WTC11 (cell line): ENCODE measurements around the gene SNX17. TPM values are rescaled to one million over a fixed set of nuclear protein-coding genes. Genes with fewer than 3 reads are reported as not detected.
"Not testable (repeated sequence)": the region's sequence is repeated elsewhere in the genome, so short reads cannot be mapped to it uniquely, and the experiment has no call there.

Experiments
- ATAC-seq: fragments of 200-7000 bp; cut with Tn5 transposase; 2 replicates; pipeline ENCODE4 v1.10.0; 2021; ENCODE audit warnings: mild to moderate bottlenecking, moderate library complexity
- CTCF ChIA-PET: fragments of 300-600 bp; sonication (Branson Sonifier 250); formaldehyde crosslinking; loops from one replicate; lab custom pipeline; 2021; ENCODE audit warnings: antibody characterized with exemption; lab: Charles Lee
- POLR2A ChIA-PET: fragments of 350-600 bp; sonication (Branson Sonifier 250); formaldehyde crosslinking; loops from one replicate; lab custom pipeline; 2021; ENCODE audit warnings: antibody characterized with exemption; lab: Charles Lee
- DNase-seq: peaks from one replicate; pipeline ENCODE4 v3.0.0; 2021; ENCODE audit warnings: low spot score
- H3K27ac Mint-ChIP-seq: 2 replicates; pipeline ENCODE4 v1.8.0; 2021; ENCODE audit warnings: mixed read lengths
- H3K27me3 Mint-ChIP-seq: 2 replicates; pipeline ENCODE4 v1.8.0; 2021; ENCODE audit warnings: low read depth, mild to moderate bottlenecking, moderate library complexity, mixed read lengths
- H3K36me3 Mint-ChIP-seq: 2 replicates; pipeline ENCODE4 v1.8.0; 2021; ENCODE audit warnings: mixed read lengths
- H3K4me1 Mint-ChIP-seq: 2 replicates; pipeline ENCODE4 v1.8.0; 2022; ENCODE audit warnings: mixed read lengths
- H3K4me3 Mint-ChIP-seq: 2 replicates; pipeline ENCODE4 v1.8.0; 2021; ENCODE audit warnings: mild to moderate bottlenecking, moderate library complexity, mixed read lengths
- H3K9me3 Mint-ChIP-seq: 2 replicates; pipeline ENCODE4 v1.8.0; 2021; ENCODE audit warnings: mixed read lengths
- CTCF ChIP-seq: fragments of 200-600 bp; IDR thresholded peaks from 2 replicates; pipeline ENCODE4 v1.8.0; 2022; ENCODE audit warnings: antibody characterized with exemption
- EMX1 ChIP-seq: fragments of 250-450 bp; sonication (Bioruptor Pico); IDR thresholded peaks from 2 replicates; pipeline ENCODE4 v1.8.0; 2021; ENCODE audit warnings: mild to moderate bottlenecking
- ERG ChIP-seq: fragments of 250-450 bp; sonication (Bioruptor Pico); IDR thresholded peaks from 2 replicates; pipeline ENCODE4 v1.8.0; 2021; ENCODE audit warnings: mild to moderate bottlenecking
- FOXK1 ChIP-seq: sonication (generic); formaldehyde crosslinking; IDR thresholded peaks from 2 replicates; pipeline ENCODE4 v1.8.0; 2022; ENCODE audit warnings: mild to moderate bottlenecking, moderate library complexity, missing genetic modification reagents
- KAT7 ChIP-seq: sonication (generic); formaldehyde crosslinking; IDR thresholded peaks from 2 replicates; pipeline ENCODE4 v1.8.1; 2023; ENCODE audit warnings: missing genetic modification reagents, mild to moderate bottlenecking, borderline replicate concordance
- MAX ChIP-seq: sonication (generic); formaldehyde crosslinking; IDR thresholded peaks from 2 replicates; pipeline ENCODE4 v1.8.0; 2022; ENCODE audit warnings: mild to moderate bottlenecking, missing genetic modification reagents
- NFATC4 ChIP-seq: fragments of 250-450 bp; sonication (Bioruptor Pico); IDR thresholded peaks from 2 replicates; pipeline ENCODE4 v1.9.0; 2021; ENCODE audit warnings: mild to moderate bottlenecking
- NFE2L1 ChIP-seq: sonication (generic); formaldehyde crosslinking; IDR thresholded peaks from 2 replicates; pipeline ENCODE4 v1.8.1; 2023; ENCODE audit warnings: missing genetic modification reagents
- OVOL2 ChIP-seq: fragments of 250-450 bp; sonication (Bioruptor Pico); IDR thresholded peaks from 2 replicates; pipeline ENCODE4 v1.9.0; 2021; ENCODE audit warnings: mild to moderate bottlenecking, borderline replicate concordance
- STAT6 ChIP-seq: sonication (generic); formaldehyde crosslinking; conservative IDR thresholded peaks from 2 replicates; pipeline ENCODE4 v1.8.1; 2023; ENCODE audit warnings: mild to moderate bottlenecking, low read depth, missing genetic modification reagents, moderate library complexity
- TEAD1 ChIP-seq: sonication (generic); formaldehyde crosslinking; IDR thresholded peaks from 2 replicates; pipeline ENCODE4 v1.8.0; 2022; ENCODE audit warnings: mild to moderate bottlenecking, missing genetic modification reagents
- ZNF121 ChIP-seq: sonication (generic); formaldehyde crosslinking; IDR thresholded peaks from 2 replicates; pipeline ENCODE4 v1.8.0; 2023; ENCODE audit warnings: missing genetic modification reagents
- ZNF232 ChIP-seq: sonication (generic); formaldehyde crosslinking; IDR thresholded peaks from 2 replicates; pipeline ENCODE4 v1.8.0; 2022; ENCODE audit warnings: mild to moderate bottlenecking, missing genetic modification reagents
- ZNF263 ChIP-seq: sonication (generic); formaldehyde crosslinking; IDR thresholded peaks from 2 replicates; pipeline ENCODE4 v1.8.1; 2022; ENCODE audit warnings: low read depth, mild to moderate bottlenecking, moderate library complexity, missing genetic modification reagents
- ZNF317 ChIP-seq: sonication (generic); formaldehyde crosslinking; IDR thresholded peaks from 2 replicates; pipeline ENCODE4 v1.8.1; 2023; ENCODE audit warnings: low read depth, mild to moderate bottlenecking, moderate library complexity, missing genetic modification reagents, borderline replicate concordance
- ZNF423 ChIP-seq: fragments of 250-450 bp; sonication (Bioruptor Pico); IDR thresholded peaks from 2 replicates; pipeline ENCODE4 v2.1.2; 2022; ENCODE audit warnings: mild to moderate bottlenecking, moderate library complexity
- total RNA-seq: library from RNA; stranded (reverse); gene quantifications from 3 replicates; pipeline ENCODE4 v1.2.3, GENCODE V29; 2021

The SNX17 gene
- total RNA-seq, 1 experiment from 2014 or later, result 74.7 TPM

GRCh38 chr2:27421660-27422250 is 51.3 kb downstream of the SNX17 start (continued):
- TF ChIP-seq CTCF (no peak), ZNF263 (no peak), STAT6 (no peak), ZNF423 (CRISPR knock-in tag) (no peak), EMX1 (CRISPR knock-in tag) (no peak), ZNF121 (CRISPR knock-in tag) (no peak), ZNF232 (CRISPR knock-in tag) (no peak), FOXK1 (no peak), ERG (CRISPR knock-in tag) (no peak), NFATC4 (CRISPR knock-in tag) (no peak)

GRCh38 chr2:27422958-27423357 is 52.5 kb downstream of the SNX17 start:
- Mint-ChIP-seq H3K9me3 (no peaks in the 10 kb centered on the region), H3K36me3 (no peaks in the 10 kb centered on the region), H3K4me3 (no peak overlapping the region), H3K27ac (no peak overlapping the region), H3K4me1 (peaks cover 7% of the 10 kb centered on the region), H3K27me3 (peaks cover 4% of the 10 kb centered on the region; the same call in 1 of the 2 replicates)
- no peak for DNase-seq
- ChIA-PET POLR2A (no interaction called here), CTCF (no interaction called here)
- ATAC-seq, result no peak
- TF ChIP-seq ZNF317 (CRISPR knock-in tag) (no peak), KAT7 (CRISPR knock-in tag) (no peak), OVOL2 (CRISPR knock-in tag) (no peak), TEAD1 (CRISPR knock-in tag) (no peak), NFE2L1 (CRISPR knock-in tag) (no peak), MAX (CRISPR knock-in tag) (no peak)

GRCh38 chr2:27425039-27425438 is 54.6 kb downstream of the SNX17 start:
- DNase-seq, ATAC-seq, H3K9me3 Mint-ChIP-seq, H3K36me3 Mint-ChIP-seq, H3K27ac Mint-ChIP-seq, H3K27me3 Mint-ChIP-seq, POLR2A ChIA-PET, CTCF ChIA-PET, H3K4me3 Mint-ChIP-seq: not testable (repeated sequence)
- H3K4me1 Mint-ChIP-seq, result peaks cover 16% of the 10 kb centered on the region

Other genes with a start within 250 kb of the SNX17 start
- gene ABHD1, start 246.8 kb upstream of the SNX17 start, total RNA-seq, result 0.31 to 0.62 TPM (median 0.53 TPM) in 3 replicates
- 56.7 to 69.2 TPM (median 56.7 TPM) in 3 replicates for gene PREB, start 236.0 kb upstream of the SNX17 start, total RNA-seq
- not detected in 3 replicates for gene PRR30, start 231.2 kb upstream of the SNX17 start, total RNA-seq
- 0.05 to 0.14 TPM (median 0.13 TPM) in 3 replicates for gene TCF23, start 221.6 kb upstream of the SNX17 start, total RNA-seq
- gene ATRAID, start 158.6 kb upstream of the SNX17 start, total RNA-seq, result 97.2 to 115 TPM (median 109 TPM) in 3 replicates
- gene SLC5A6, start 158.3 kb upstream of the SNX17 start, total RNA-seq, result 80.8 to 111 TPM (median 86.4 TPM) in 3 replicates
- gene CAD, start 153.2 kb upstream of the SNX17 start, total RNA-seq, result 145 to 178 TPM (median 150 TPM) in 3 replicates
- 8.0 to 8.9 TPM (median 8.1 TPM) in 3 replicates for gene SLC30A3, start 107.6 kb upstream of the SNX17 start, total RNA-seq
- 0.18 to 0.44 TPM (median 0.34 TPM) in 3 replicates for gene DNAJC5G, start 95.2 kb upstream of the SNX17 start, total RNA-seq
- 3.0 to 3.4 TPM (median 3.3 TPM) in 3 replicates for gene TRIM54, start 88.2 kb upstream of the SNX17 start, total RNA-seq
- 0.68 to 1.2 TPM (median 0.71 TPM) in 3 replicates for gene UCN, start 62.2 kb upstream of the SNX17 start, total RNA-seq
- 51.5 to 60.4 TPM (median 59.3 TPM) in 3 replicates for gene MPV17, start 47.5 kb upstream of the SNX17 start, total RNA-seq
- gene GTF3C2, start 13.9 kb upstream of the SNX17 start, total RNA-seq, result 103 to 123 TPM (median 107 TPM) in 3 replicates
- gene EIF2B4, start 278 bp upstream of the SNX17 start, total RNA-seq, result 46.6 to 53.6 TPM (median 49.1 TPM) in 3 replicates
- gene ZNF513, start 10.1 kb downstream of the SNX17 start, total RNA-seq, result 23.6 to 27.4 TPM (median 24.5 TPM) in 3 replicates
- gene PPM1G, start 39.0 kb downstream of the SNX17 start, total RNA-seq, result 140 to 193 TPM (median 147 TPM) in 3 replicates
- gene NRBP1, start 58.0 kb downstream of the SNX17 start, total RNA-seq, result 108 to 110 TPM (median 108 TPM) in 3 replicates
- gene KRTCAP3, start 71.8 kb downstream of the SNX17 start, total RNA-seq, result 41.9 to 50.0 TPM (median 49.2 TPM) in 3 replicates
- 19.8 to 25.3 TPM (median 22.7 TPM) in 3 replicates for gene IFT172, start 119.1 kb downstream of the SNX17 start, total RNA-seq
- gene FNDC4, start 124.6 kb downstream of the SNX17 start, total RNA-seq, result 12.5 to 14.1 TPM (median 13.0 TPM) in 3 replicates
- 0.64 to 1.1 TPM (median 0.72 TPM) in 3 replicates for gene GCKR, start 126.2 kb downstream of the SNX17 start, total RNA-seq
- gene ZNF512, start 212.4 kb downstream of the SNX17 start, total RNA-seq, result 31.1 to 34.2 TPM (median 33.2 TPM) in 3 replicates